HepG2 (cell line): ENCODE measurements around the gene CDHR4. TPM values are rescaled to one million over a fixed set of nuclear protein-coding genes. Genes with fewer than 3 reads are reported as not detected.

Experiments used
- ATAC-seq: fragments of 200-7000 bp; cut with Tn5 transposase; 3 replicates; pipeline ENCODE4 v1.9.1; 2020; ENCODE audit warnings: mild to moderate bottlenecking, moderate library complexity
- BruUV-seq: library from RNA; stranded (reverse); fragments of 400-500 nt; replicated peaks from 2 replicates; lab custom pipeline; 2021; lab: Mats Ljungman, UMichigan
- CTCF ChIA-PET: fragments of 300-600 bp; formaldehyde crosslinking; extraction: SDS; loops from one replicate; lab custom pipeline; 2021; ENCODE audit warnings: low total read pairs, inconsistent platforms, low intra/inter-chr PET ratio; lab: Yijun Ruan, JAX
- POLR2A ChIA-PET: fragments of 350-600 bp; sonication (Branson Sonifier 250); formaldehyde crosslinking; loops from one replicate; lab custom pipeline; 2020; ENCODE audit warnings: antibody characterized with exemption, inconsistent platforms; lab: Yijun Ruan, JAX
- DNase-seq: peaks from one replicate; pipeline ENCODE4 v3.0.0-alpha.2; 2015; ENCODE audit warnings: low spot score
- FAIRE-seq: peaks from 3 replicates; lab custom pipeline; 2011; peaks lifted over from hg19 to GRCh38; lab: Jason Lieb, UNC
- H2AFZ ChIP-seq: one replicate; pipeline ENCODE4 v1.6.1; 2011; ENCODE audit warnings: low read length, inconsistent platforms
- H3K27ac ChIP-seq: fragments of 300-600 bp; 3 replicates; pipeline ENCODE4 v1.8.0; 2011; ENCODE audit warnings: mixed run types, mild to moderate bottlenecking, mixed read lengths, low read length, inconsistent platforms; ENCODE audit not compliant: insufficient read depth; ENCODE audit errors: extremely low read length
- H3K27me3 ChIP-seq, 2 experiments: fragments of 200-600 bp in 1 of 2; 2 replicates in 1 of 2; 3 replicates in 1 of 2; pipeline versions ENCODE4 v1.6.0 to v1.8.0; 2011; ENCODE audit warnings: low read length in 2 of 2, mild to moderate bottlenecking in 2 of 2, moderate library complexity in 2 of 2, inconsistent platforms in 1 of 2; ENCODE audit not compliant: insufficient read depth in 2 of 2, control insufficient read depth in 1 of 2
- H3K36me3 ChIP-seq, 2 experiments: fragments of 200-600 bp in 1 of 2; replicated peaks in 1 of 2; 2 replicates in 1 of 2; 3 replicates in 1 of 2; pipeline versions ENCODE4 v1.5.1 to v1.8.0; 2011; ENCODE audit warnings: low read length in 2 of 2, inconsistent platforms in 1 of 2; ENCODE audit not compliant: insufficient read depth in 2 of 2, control insufficient read depth in 1 of 2
- H3K4me1 ChIP-seq: 2 replicates; pipeline ENCODE4 v1.5.1; 2012; ENCODE audit warnings: low read length, inconsistent platforms; ENCODE audit not compliant: insufficient read depth
- H3K4me2 ChIP-seq: 2 replicates; pipeline ENCODE4 v1.6.0; 2011; ENCODE audit warnings: low read depth, low read length, inconsistent platforms
- H3K4me3 ChIP-seq, 3 experiments: fragments of 200-600 bp in 1 of 3; sonication (generic), shearing (Covaris generic) in 1 of 3; replicated peaks in 1 of 3; 2 replicates each; pipeline ENCODE4 v1.5.1; 2011 to 2016; ENCODE audit warnings: low read length in 3 of 3, inconsistent platforms in 2 of 3, low read depth in 2 of 3, mild to moderate bottlenecking in 2 of 3, control low read depth in 1 of 3, mixed read lengths in 1 of 3; ENCODE audit not compliant: insufficient read depth in 1 of 3
- H3K79me2 ChIP-seq: one replicate; pipeline ENCODE4 v1.6.1; 2011; ENCODE audit warnings: low read length, inconsistent platforms; ENCODE audit not compliant: insufficient read depth
- H3K9ac ChIP-seq: 2 replicates; pipeline ENCODE4 v1.6.0; 2011; ENCODE audit warnings: mild to moderate bottlenecking, low read depth, low read length, inconsistent platforms; ENCODE audit not compliant: insufficient read depth
- H3K9me3 ChIP-seq: 2 replicates; pipeline ENCODE4 v1.5.1; 2012; ENCODE audit warnings: mild to moderate bottlenecking, low read length
- H4K20me1 ChIP-seq: 2 replicates; pipeline ENCODE4 v1.6.0; 2011; ENCODE audit warnings: inconsistent platforms, mild to moderate bottlenecking, low read length, moderate library complexity; ENCODE audit not compliant: insufficient read depth
- ARNTL ChIP-seq: sonication (generic); formaldehyde crosslinking; IDR thresholded peaks from 2 replicates; pipeline ENCODE4 v1.4.0; 2020; ENCODE audit warnings: mild to moderate bottlenecking, missing genetic modification reagents
- ETV6 ChIP-seq: sonication (generic); formaldehyde crosslinking; conservative IDR thresholded peaks from 2 replicates; pipeline ENCODE4 v1.4.0; 2020; ENCODE audit warnings: missing genetic modification reagents
- FOXC1 ChIP-seq: sonication (generic); formaldehyde crosslinking; IDR thresholded peaks from 2 replicates; pipeline ENCODE4 v1.8.0; 2022; ENCODE audit warnings: mild to moderate bottlenecking, missing genetic modification reagents, borderline replicate concordance
- GZF1 ChIP-seq: sonication (generic); formaldehyde crosslinking; IDR thresholded peaks from 2 replicates; pipeline ENCODE4 v1.5.1; 2020; ENCODE audit warnings: mild to moderate bottlenecking, missing genetic modification reagents
- JUN ChIP-seq: sonication (generic); formaldehyde crosslinking; IDR thresholded peaks from 2 replicates; pipeline ENCODE4 v1.4.0; 2020; ENCODE audit warnings: mild to moderate bottlenecking, missing genetic modification reagents
- KLF15 ChIP-seq: sonication (generic); formaldehyde crosslinking; IDR thresholded peaks from 2 replicates; pipeline ENCODE4 v1.8.1; 2023; ENCODE audit warnings: borderline replicate concordance, mild to moderate bottlenecking, inconsistent platforms, missing genetic modification reagents, mixed read lengths
- TSC22D2 ChIP-seq: sonication (generic); formaldehyde crosslinking; IDR thresholded peaks from 2 replicates; pipeline ENCODE4 v1.5.1; 2020; ENCODE audit warnings: missing genetic modification reagents, mild to moderate bottlenecking, borderline replicate concordance
- U2AF2 ChIP-seq: fragments of 200-400 bp; formaldehyde crosslinking; IDR thresholded peaks from 2 replicates; pipeline ENCODE4 v1.6.1; 2017; ENCODE audit warnings: low read depth, mild to moderate bottlenecking, low read length
- ZNF256 ChIP-seq: sonication (generic); formaldehyde crosslinking; conservative IDR thresholded peaks from 2 replicates; pipeline ENCODE4 v1.4.0; 2020; ENCODE audit warnings: missing genetic modification reagents
- ZNF382 ChIP-seq: sonication (generic); formaldehyde crosslinking; IDR thresholded peaks from 2 replicates; pipeline ENCODE4 v1.5.0; 2020; ENCODE audit warnings: missing genetic modification reagents, mild to moderate bottlenecking, borderline replicate concordance
- WGBS: methylation state at CpG from one replicate; pipeline ENCODE4 v1.1.6; 2017; ENCODE audit warnings: low lambda C conversion rate; 5-methylcytosine and 5-hydroxymethylcytosine counted together
- in situ Hi-C: cut with HindIII; loops from 2 replicates; pipeline ENCODE4 v1.10.0; 2017; ENCODE audit warnings: low pct_unique_long_range_greater_than_20kb; ENCODE audit not compliant: extremely low pct_ligation_motif_present
- intact Hi-C: fragments of 100-400 bp; cut with micrococcal nuclease; formaldehyde crosslinking; loops from one replicate; pipeline ENCODE4 v1.10.0; 2022; ENCODE audit not compliant: unreplicated experiment
- polyA plus RNA-seq, 8 experiments: library from polyadenylated mRNA; depleted of rRNA in 3 of 8; stranded (reverse) in 7 of 8; unstranded in 1 of 8; fragments of >200 nt; fragmentation: Illumina TruSeq in 4 of 8; extraction: Trizol in 4 of 8; gene quantifications; 2 replicates each; pipeline versions ENCODE4 v1.2.1 to v1.2.3, GENCODE V29; 2011 to 2016; ENCODE audit warnings: low read depth in 4 of 8, missing spikeins in 1 of 8, mixed read lengths in 1 of 8; ENCODE audit not compliant: insufficient read depth in 1 of 8
- total RNA-seq, 5 experiments: library from RNA; depleted of rRNA; stranded (reverse); fragments of >200 nt; fragmentation: Illumina TruSeq; extraction: Trizol; gene quantifications; 2 replicates each; pipeline ENCODE4 v1.2.3, GENCODE V29; 2016; ENCODE audit warnings: low read depth in 1 of 5
- TF ChIP-seq, protein P1 (sequence below): IDR thresholded peaks from 2 replicates; pipeline ENCODE4 v1.6.1; 2012; ENCODE audit warnings: low read length, improper control_type of control experiment
- TF ChIP-seq, protein P2 (sequence below): sonication (generic); formaldehyde crosslinking; IDR thresholded peaks from 2 replicates; pipeline ENCODE4 v1.9.0; 2021; ENCODE audit warnings: missing genetic modification reagents, borderline replicate concordance

Gene CDHR4
- total and polyA plus RNA-seq, 2 of the 13 experiments (the other 11 are each of a cell fraction or from before 2014, with no cell fraction given) = 0.21 TPM; not detected in 1

DNA sequence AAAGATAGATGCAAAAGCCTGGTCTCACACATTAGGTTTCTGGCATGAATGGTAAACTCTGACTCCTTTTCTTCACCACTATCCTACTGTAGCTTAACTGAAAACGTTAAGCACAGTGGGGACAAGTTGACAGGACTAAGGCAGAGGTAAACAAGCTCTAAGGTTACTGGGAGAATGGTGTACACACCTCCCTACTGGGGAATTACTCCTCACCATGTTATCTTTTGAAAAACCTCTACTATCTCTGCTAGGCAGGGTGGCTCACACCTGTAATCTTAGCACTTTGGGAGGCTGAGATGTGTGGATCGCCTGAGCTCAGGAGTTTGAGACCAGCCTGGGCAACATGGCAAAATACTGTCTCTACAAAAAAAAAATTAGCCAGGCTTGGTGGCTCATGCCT lies 42.5 kb downstream of the CDHR4 start:
- Histone ChIP-seq H3K4me3 (no peak overlapping the region), H3K27me3 (no peaks in the 10 kb centered on the region), H3K9ac (no peak overlapping the region), H3K27ac (no peak overlapping the region), H4K20me1 (peaks cover 4% of the 10 kb centered on the region; the same call in 1 of the 2 replicates), H3K9me3 (no peaks in the 10 kb centered on the region)
- POLR2A ChIA-PET = interaction anchor here (1.3 kb wide), 1 partner anchor 46 kb away, joined by 4 read pairs; the partner anchor contains the start of gene INKA1
- CTCF ChIA-PET = no interaction called here
- in situ Hi-C loops = no loop called here
- 79% methylated on average over 2 of the region's 2 CpGs for WGBS
- FAIRE-seq = no peak
- intact Hi-C loops = no loop called here
- DNase-seq = no peak
- TF ChIP-seq ARNTL (CRISPR knock-in tag) (no peak), FOXC1 (CRISPR knock-in tag) (no peak), JUN (CRISPR knock-in tag) (no peak)
- TF ChIP-seq, all 625 proteins: peak for 0
- no peak overlapping the region for H3K4me2 ChIP-seq
- no peak overlapping the region for H2AFZ ChIP-seq
- ATAC-seq = no peak; the same call in 2 of the 3 replicates
- peaks cover 2 to 12% of the 10 kb centered on the region in 2 experiments; a peak in 2 of 5 replicates for H3K36me3 ChIP-seq
- peaks cover 11% of the 10 kb centered on the region for H3K4me1 ChIP-seq
- H3K79me2 ChIP-seq = peaks cover 74% of the 10 kb centered on the region
- no TSS peak for BruUV-seq

DNA sequence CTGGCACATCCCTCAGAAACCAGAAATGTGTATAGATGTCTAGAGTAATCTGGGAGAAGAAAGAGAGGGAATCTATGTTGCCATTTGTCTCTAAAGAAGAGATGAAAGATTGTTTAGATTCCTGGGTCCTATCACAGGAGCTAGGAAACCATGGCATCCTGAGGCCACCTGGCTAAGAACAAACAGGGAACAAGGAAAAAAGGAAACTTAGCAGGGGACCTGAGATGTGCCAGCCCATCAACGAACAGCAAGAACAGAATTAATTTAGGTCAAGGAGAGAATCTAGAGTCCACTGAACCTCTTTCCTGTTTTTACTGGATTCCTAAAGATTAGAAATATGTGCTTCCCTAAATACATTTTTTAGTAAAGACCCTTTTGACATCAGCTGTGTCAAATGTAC lies 43.6 kb downstream of the CDHR4 start:
- CTCF ChIA-PET = no interaction called here
- Histone ChIP-seq H3K9me3 (no peaks in the 10 kb centered on the region), H3K27ac (no peak overlapping the region), H3K36me3 (peaks cover 2 to 8% of the 10 kb centered on the region in 2 experiments; a peak in 2 of 5 replicates), H3K79me2 (peaks cover 69% of the 10 kb centered on the region), H3K4me3 (no peak overlapping the region), H3K9ac (no peak overlapping the region), H3K4me2 (no peak overlapping the region), H3K27me3 (no peaks in the 10 kb centered on the region), H2AFZ (no peak overlapping the region), H4K20me1 (peaks cover 4% of the 10 kb centered on the region; the same call in 1 of the 2 replicates), H3K4me1 (peaks cover 20% of the 10 kb centered on the region)
- intact Hi-C loops = no loop called here
- 94% methylated on average over 1 of the region's 1 CpG for WGBS
- DNase-seq (no peak), FAIRE-seq (no peak), ATAC-seq (no peak)
- POLR2A ChIA-PET = interaction anchor here (1.3 kb wide), 1 partner anchor 47 kb away, joined by 4 read pairs; the partner anchor contains the start of gene INKA1
- in situ Hi-C loops = no loop called here
- BruUV-seq = no TSS peak
- TF ChIP-seq ZNF256 (CRISPR knock-in tag) (no peak), ETV6 (CRISPR knock-in tag) (no peak), ZNF382 (CRISPR knock-in tag) (no peak), GZF1 (CRISPR knock-in tag) (no peak), U2AF2 (no peak), TSC22D2 (no peak), KLF15 (no peak)
- TF ChIP-seq, protein P1, sequence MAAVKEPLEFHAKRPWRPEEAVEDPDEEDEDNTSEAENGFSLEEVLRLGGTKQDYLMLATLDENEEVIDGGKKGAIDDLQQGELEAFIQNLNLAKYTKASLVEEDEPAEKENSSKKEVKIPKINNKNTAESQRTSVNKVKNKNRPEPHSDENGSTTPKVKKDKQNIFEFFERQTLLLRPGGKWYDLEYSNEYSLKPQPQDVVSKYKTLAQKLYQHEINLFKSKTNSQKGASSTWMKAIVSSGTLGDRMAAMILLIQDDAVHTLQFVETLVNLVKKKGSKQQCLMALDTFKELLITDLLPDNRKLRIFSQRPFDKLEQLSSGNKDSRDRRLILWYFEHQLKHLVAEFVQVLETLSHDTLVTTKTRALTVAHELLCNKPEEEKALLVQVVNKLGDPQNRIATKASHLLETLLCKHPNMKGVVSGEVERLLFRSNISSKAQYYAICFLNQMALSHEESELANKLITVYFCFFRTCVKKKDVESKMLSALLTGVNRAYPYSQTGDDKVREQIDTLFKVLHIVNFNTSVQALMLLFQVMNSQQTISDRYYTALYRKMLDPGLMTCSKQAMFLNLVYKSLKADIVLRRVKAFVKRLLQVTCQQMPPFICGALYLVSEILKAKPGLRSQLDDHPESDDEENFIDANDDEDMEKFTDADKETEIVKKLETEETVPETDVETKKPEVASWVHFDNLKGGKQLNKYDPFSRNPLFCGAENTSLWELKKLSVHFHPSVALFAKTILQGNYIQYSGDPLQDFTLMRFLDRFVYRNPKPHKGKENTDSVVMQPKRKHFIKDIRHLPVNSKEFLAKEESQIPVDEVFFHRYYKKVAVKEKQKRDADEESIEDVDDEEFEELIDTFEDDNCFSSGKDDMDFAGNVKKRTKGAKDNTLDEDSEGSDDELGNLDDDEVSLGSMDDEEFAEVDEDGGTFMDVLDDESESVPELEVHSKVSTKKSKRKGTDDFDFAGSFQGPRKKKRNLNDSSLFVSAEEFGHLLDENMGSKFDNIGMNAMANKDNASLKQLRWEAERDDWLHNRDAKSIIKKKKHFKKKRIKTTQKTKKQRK = no peak
- TF ChIP-seq, protein P2, sequence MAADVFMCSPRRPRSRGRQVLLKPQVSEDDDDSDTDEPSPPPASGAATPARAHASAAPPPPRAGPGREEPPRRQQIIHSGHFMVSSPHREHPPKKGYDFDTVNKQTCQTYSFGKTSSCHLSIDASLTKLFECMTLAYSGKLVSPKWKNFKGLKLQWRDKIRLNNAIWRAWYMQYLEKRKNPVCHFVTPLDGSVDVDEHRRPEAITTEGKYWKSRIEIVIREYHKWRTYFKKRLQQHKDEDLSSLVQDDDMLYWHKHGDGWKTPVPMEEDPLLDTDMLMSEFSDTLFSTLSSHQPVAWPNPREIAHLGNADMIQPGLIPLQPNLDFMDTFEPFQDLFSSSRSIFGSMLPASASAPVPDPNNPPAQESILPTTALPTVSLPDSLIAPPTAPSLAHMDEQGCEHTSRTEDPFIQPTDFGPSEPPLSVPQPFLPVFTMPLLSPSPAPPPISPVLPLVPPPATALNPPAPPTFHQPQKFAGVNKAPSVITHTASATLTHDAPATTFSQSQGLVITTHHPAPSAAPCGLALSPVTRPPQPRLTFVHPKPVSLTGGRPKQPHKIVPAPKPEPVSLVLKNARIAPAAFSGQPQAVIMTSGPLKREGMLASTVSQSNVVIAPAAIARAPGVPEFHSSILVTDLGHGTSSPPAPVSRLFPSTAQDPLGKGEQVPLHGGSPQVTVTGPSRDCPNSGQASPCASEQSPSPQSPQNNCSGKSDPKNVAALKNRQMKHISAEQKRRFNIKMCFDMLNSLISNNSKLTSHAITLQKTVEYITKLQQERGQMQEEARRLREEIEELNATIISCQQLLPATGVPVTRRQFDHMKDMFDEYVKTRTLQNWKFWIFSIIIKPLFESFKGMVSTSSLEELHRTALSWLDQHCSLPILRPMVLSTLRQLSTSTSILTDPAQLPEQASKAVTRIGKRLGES (CRISPR knock-in tag) = no peak
